Heart left ventricle (tissue), 16 donors: ENCODE data around the gene CAPN10. TPM values are rescaled to one million over a fixed set of nuclear protein-coding genes. Genes with fewer than 3 reads are reported as not detected.

Experiments
- ATAC-seq, 4 donors: fragments of 200-7000 bp; cut with Tn5 transposase; one replicate each; pipeline ENCODE4 v1.9.1; 2020 to 2022; ENCODE audit warnings: moderate library complexity in 4 of 4, mild to moderate bottlenecking in 3 of 4, moderate number of reproducible peaks in 1 of 4
- DNase-seq, 5 donors: peaks; one replicate each; pipeline ENCODE4 v3.0.0-alpha.2; 2020
- H3K27ac ChIP-seq, 12 donors: fragments of 200-600 bp; sonication (generic) in 4 of 12; one replicate each; pipeline versions ENCODE4 v1.5.0 to v1.8.0; 2016 to 2022; ENCODE audit warnings: mild to moderate bottlenecking in 2 of 12
- H3K27me3 ChIP-seq, 9 donors: fragments of 200-600 bp; sonication (generic) in 2 of 9; one replicate each; pipeline versions ENCODE4 v1.5.1 to v1.8.0; 2016 to 2022; ENCODE audit warnings: mild to moderate bottlenecking in 3 of 9
- H3K36me3 ChIP-seq, 9 donors: fragments of 200-600 bp; sonication (generic) in 2 of 9; one replicate each; pipeline versions ENCODE4 v1.5.0 to v1.8.0; 2018 to 2022; ENCODE audit warnings: mild to moderate bottlenecking in 2 of 9
- H3K4me1 ChIP-seq, 12 donors: fragments of 200-600 bp; sonication (generic) in 4 of 12; one replicate each; pipeline versions ENCODE4 v1.5.0 to v1.8.0; 2016 to 2022; ENCODE audit warnings: mild to moderate bottlenecking in 3 of 12
- H3K4me3 ChIP-seq, 12 donors: fragments of 200-600 bp; sonication (generic) in 4 of 12; one replicate each; pipeline versions ENCODE4 v1.5.0 to v1.8.0; 2017 to 2022; ENCODE audit warnings: mild to moderate bottlenecking in 9 of 12, moderate library complexity in 4 of 12
- H3K9me3 ChIP-seq, 12 donors: fragments of 200-600 bp; sonication (generic) in 4 of 12; one replicate each; pipeline versions ENCODE4 v1.5.0 to v1.8.0; 2016 to 2022; ENCODE audit warnings: mild to moderate bottlenecking in 1 of 12
- POLR2A ChIP-seq, 2 donors: fragments of 450-650 bp; IDR thresholded peaks; one replicate each; pipeline ENCODE4 v1.6.1; 2017; ENCODE audit warnings: antibody characterized with exemption in 2 of 2, mild to moderate bottlenecking in 2 of 2, moderate library complexity in 2 of 2
- WGBS, 4 donors: extraction: QIAGEN DNeasy Blood & Tissue Kit in 2 of 4; methylation state at CpG; one replicate each; pipeline versions ENCODE4 v1.1.5 to v1.1.7; 2013 to 2018; 5-methylcytosine and 5-hydroxymethylcytosine counted together
- intact Hi-C, 10 donors: fragments of 100-400 bp; cut with DNase I; formaldehyde crosslinking; loops; one replicate each; pipeline versions ENCODE4 v1.11.1 to v1.14.2; 2022
- polyA plus RNA-seq, 2 donors: library from polyadenylated mRNA; stranded (reverse); fragments of 200-250 nt; gene quantifications; one replicate each; pipeline ENCODE4 v1.2.3, GENCODE V29; 2013
- total RNA-seq, 9 donors: library from RNA; depleted of rRNA in 2 of 9; stranded (reverse); fragments of >200 nt in 2 of 9; fragmentation: NEBNext Ultra II Directional in 3 of 9; extraction: Animal tissue kit (Norgen Biotek cat#: 25700) in 3 of 9; gene quantifications; one replicate each; pipeline versions ENCODE4 v1.1.0 to v1.2.4, GENCODE V29; 2016 to 2023
- TF ChIP-seq, protein P1 (sequence below), 12 donors: fragments of 200-600 bp; sonication (generic) in 4 of 12; IDR thresholded peaks; one replicate each; pipeline versions ENCODE4 v1.5.0 to v1.8.0; 2018 to 2022; ENCODE audit warnings: antibody characterized with exemption in 12 of 12, mild to moderate bottlenecking in 5 of 12
- donor health status: ischemic (EF 13 %, LVEDD 7.1; RV severe dilation, severe dysfunction).
- donor health status: healthy with polysubstance abuse.
- donor health status: DM: no; HTN: yes; CAD: no.
- donor health status: DM: no; HTN: no; CAD: no.
- donor health status: ischemic (EF 25% LVEDD 6.9; RV normal size, moderate dysfunction).
- donor health status: ischemic (EF 25% LVEDD 5.7; RV mildly dilated, moderate dysfunction).
- donor health status: healthy.
- donor health status: DM: yes; HTN: yes; CAD: no.
- donor health status: ischemic (EF 35%, LVEDD 5.7; RV mildly dilated, moderate dysfunction).
- donor health status: nonischemic (EF 11% LVEDD 7.7; RV severe dilation, severe dysfunction).
- donor health status: DM: yes; HTN: yes; CAD: no.
- donor health status: PGD.
- donor health status: ischemic (EF 29% LVEDD 5.4; RV normal size, mild dysfunction).
- donor health status: nonischemic (EF 23%, LVEDD 6.1; RV moderate dilation, normal function).

Gene CAPN10
- total and polyA plus RNA-seq, 11 donors: 14.9 to 39.7 (median 21.9) TPM

GRCh38 chr2:240599141-240599583 lies 12.6 kb downstream of the CAPN10 start:
- Histone ChIP-seq H3K36me3 (peaks cover 0 to 54% (median 18%) of the 10 kb centered on the region in 9 donors), H3K27ac (no peak overlapping the region), H3K4me3 (no peak overlapping the region), H3K27me3 (no peaks in the 10 kb centered on the region), H3K9me3 (no peaks in the 10 kb centered on the region), H3K4me1 (peaks cover 0 to 35% (median 19%) of the 10 kb centered on the region in 12 donors)
- ATAC-seq: no peak
- intact Hi-C loops: loop anchor here in 1 of 10 donors (10.0 kb wide), 1 partner anchor 106 kb away; no protein-coding TSS in a partner anchor
- peak in 1 of 5 donors; percentile 16 for DNase-seq
- WGBS, 4 donors: 93 to 97% (median 95%) methylated on average over 11 of the region's 11 CpGs
- TF ChIP-seq, protein P1, sequence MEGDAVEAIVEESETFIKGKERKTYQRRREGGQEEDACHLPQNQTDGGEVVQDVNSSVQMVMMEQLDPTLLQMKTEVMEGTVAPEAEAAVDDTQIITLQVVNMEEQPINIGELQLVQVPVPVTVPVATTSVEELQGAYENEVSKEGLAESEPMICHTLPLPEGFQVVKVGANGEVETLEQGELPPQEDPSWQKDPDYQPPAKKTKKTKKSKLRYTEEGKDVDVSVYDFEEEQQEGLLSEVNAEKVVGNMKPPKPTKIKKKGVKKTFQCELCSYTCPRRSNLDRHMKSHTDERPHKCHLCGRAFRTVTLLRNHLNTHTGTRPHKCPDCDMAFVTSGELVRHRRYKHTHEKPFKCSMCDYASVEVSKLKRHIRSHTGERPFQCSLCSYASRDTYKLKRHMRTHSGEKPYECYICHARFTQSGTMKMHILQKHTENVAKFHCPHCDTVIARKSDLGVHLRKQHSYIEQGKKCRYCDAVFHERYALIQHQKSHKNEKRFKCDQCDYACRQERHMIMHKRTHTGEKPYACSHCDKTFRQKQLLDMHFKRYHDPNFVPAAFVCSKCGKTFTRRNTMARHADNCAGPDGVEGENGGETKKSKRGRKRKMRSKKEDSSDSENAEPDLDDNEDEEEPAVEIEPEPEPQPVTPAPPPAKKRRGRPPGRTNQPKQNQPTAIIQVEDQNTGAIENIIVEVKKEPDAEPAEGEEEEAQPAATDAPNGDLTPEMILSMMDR (IDR thresholded peaks at IDR 0.05): no peak
- no peak for TF ChIP-seq POLR2A (IDR thresholded peaks at IDR 0.05)

DNA sequence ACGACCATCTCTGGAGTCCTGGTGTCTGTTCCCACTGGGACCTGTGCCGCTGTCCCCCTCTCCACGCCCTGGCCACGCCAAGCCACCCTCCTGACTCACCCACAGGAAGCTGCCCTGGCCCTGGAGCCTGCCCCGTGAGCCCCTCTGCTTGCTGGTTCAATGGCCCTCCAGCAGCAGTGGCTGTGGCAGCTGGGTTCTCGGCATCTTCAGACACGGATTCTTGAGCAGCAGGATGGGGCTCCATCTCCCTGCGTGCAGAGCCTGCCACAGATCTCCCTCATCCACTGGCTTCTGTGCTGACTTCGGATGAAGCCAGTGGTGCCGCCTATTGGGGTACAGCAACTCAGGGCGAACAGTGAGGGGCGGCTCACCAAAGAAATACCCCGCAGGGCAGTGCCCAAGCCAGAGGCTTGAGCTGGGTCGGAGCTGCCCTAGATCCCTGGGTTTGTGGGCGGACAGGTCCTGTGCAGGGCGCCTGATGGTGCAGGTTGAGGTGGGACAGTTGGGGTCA lies 14.0 kb downstream of the CAPN10 start:
- peak in 1 of 5 donors; percentile 9 for DNase-seq
- Histone ChIP-seq H3K4me3 (no peak overlapping the region), H3K27ac (no peak overlapping the region), H3K36me3 (peaks cover 0 to 48% (median 18%) of the 10 kb centered on the region in 9 donors), H3K9me3 (no peaks in the 10 kb centered on the region), H3K4me1 (peaks cover 0 to 28% (median 12%) of the 10 kb centered on the region in 12 donors), H3K27me3 (no peaks in the 10 kb centered on the region)
- no peak for TF ChIP-seq POLR2A (IDR thresholded peaks at IDR 0.05)
- TF ChIP-seq, protein P1 (IDR thresholded peaks at IDR 0.05): no peak
- 92 to 96% (median 94%) methylated on average over 11 to 16 of the region's 16 CpGs for WGBS, 4 donors
- intact Hi-C loops: no loop called here
- no peak for ATAC-seq

- H3K36me3 ChIP-seq: peaks cover 0 to 45% (median 18%) of the 10 kb centered on the region in 9 donors
- intact Hi-C loops: no loop called here
- peak in 1 of 5 donors; percentile 11 for DNase-seq
These were observed 14.7 kb downstream of the CAPN10 start for GRCh38 chr2:240601061-240601830.

DNA sequence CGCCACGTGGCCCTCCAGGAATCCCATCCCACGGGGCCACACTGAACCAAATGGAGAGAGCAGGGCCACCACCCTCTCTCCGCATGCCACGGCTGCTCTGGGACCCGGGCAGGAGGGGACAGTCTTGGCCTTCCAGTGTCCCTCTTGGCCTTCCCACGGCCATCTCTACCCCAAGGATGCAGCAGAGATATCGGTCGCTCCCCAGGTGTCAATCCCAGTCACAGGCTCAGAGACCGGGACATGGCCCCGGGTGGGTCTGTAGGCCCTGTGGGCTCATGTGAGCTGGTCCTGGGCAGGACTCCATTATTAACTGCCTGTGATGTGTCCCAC lies 15.3 kb downstream of the CAPN10 start:
- H3K4me1 ChIP-seq: peaks cover 0 to 18% (median 6%) of the 10 kb centered on the region in 12 donors
- peak in 1 of 5 donors; percentile 13 for DNase-seq
- H3K4me3 ChIP-seq: no peak overlapping the region
- no peak for ATAC-seq
- no peak for TF ChIP-seq POLR2A (IDR thresholded peaks at IDR 0.05)
- TF ChIP-seq, protein P1 (IDR thresholded peaks at IDR 0.05): no peak
- intact Hi-C loops: no loop called here
- no peaks in the 10 kb centered on the region for H3K9me3 ChIP-seq
- no peak overlapping the region for H3K27ac ChIP-seq
- 91 to 97% (median 94%) methylated on average over 5 to 11 of the region's 11 CpGs for WGBS, 4 donors
- no peaks in the 10 kb centered on the region for H3K27me3 ChIP-seq
- peaks cover 0 to 41% (median 18%) of the 10 kb centered on the region in 9 donors for H3K36me3 ChIP-seq

More at GRCh38 chr2:240601061-240601830, 14.7 kb downstream of the CAPN10 start:
- TF ChIP-seq POLR2A (IDR thresholded peaks at IDR 0.05): no peak
- TF ChIP-seq, protein P1 (IDR thresholded peaks at IDR 0.05): no peak
- Histone ChIP-seq H3K27me3 (no peaks in the 10 kb centered on the region), H3K4me3 (no peak overlapping the region), H3K9me3 (no peaks in the 10 kb centered on the region), H3K27ac (no peak overlapping the region), H3K4me1 (peaks cover 0 to 20% (median 6%) of the 10 kb centered on the region in 12 donors)
- 77 to 90% (median 84%) methylated on average over 14 to 20 of the region's 20 CpGs for WGBS, 4 donors
- no peak for ATAC-seq
